Endothelial cell of hepatic sinusoid (primary cell): ENCODE measurements around the gene NUDT19.
"Not testable (repeated sequence)": the region's sequence is repeated elsewhere in the genome, so short reads cannot be mapped to it uniquely, and the experiment has no call there.

Experiments used
- in situ Hi-C: cut with HindIII; loops from 2 replicates; pipeline ENCODE4 v1.10.0; 2017; ENCODE audit warnings: low sequenced_read_pairs

The NUDT19 gene

DNA sequence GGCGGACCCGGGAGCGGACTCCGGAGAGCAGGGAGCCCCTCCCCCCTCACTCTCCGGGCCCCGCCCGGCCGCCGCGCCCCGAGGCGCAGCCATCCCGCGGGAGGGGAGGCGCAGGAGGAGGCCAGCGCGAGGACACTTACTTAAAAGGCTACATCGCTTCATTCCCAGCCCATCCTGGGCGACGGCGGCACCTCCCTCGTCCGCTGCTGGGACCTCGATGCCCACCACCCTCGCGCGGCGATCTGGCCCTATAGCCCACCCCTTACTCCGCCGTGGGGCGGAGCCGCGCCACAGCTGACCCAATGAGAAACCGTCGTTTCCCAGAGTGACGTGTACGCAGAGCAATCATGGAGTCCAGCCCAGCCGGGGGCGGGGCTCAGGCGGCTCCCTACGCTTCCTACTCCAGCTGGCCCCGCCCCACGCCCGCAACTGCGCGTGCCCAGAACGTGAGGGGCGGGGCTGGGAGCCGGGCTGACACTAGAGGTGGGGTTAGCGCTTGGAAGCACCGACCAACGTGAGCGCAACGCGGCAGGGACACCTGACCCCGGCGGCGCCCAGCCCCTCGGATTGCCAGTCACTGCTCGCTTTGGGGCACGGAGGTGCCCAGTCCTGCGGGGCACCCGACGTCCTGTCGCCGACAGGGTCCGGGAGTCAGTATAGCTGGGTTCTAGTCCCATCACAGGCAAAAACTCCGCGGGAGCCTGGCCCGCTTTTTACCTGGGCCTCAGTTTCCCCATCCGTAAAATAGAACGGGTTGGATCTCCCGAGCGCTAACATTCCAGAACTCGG, 16.5 kb upstream of the NUDT19 start, which contains the start of gene ANKRD27:
ANKRD27 (minus strand) TSS at position 250 of the 789 bp plus-strand sequence. CDS start 16,165 bp downstream, outside the sequence.
- in situ Hi-C loops = no loop called here

DNA sequence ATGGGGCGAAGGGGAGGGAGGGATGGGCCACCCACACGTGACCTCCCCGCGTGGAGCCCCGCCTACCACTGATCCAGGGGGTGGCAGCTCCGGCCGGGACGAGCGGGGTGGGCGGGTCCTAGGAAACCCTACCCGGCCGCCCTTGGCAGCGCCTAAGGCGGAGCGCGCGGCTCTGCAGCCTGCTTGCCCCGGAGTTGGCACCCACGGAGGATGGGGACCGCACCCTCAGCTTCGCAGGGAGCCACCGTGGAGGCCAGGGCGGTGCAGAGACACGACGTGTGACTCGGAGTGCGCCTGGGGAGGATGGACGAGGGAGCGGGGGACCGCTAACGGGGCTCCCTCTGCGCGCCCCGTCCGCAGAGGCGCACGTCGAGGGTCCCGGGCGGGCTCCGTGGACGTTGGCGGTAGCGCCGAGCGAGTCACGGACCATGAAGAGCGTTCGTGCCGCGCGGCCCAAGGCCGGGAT, 15.9 kb upstream of the NUDT19 start, which contains the start of gene RGS9BP:
RGS9BP (plus strand) TSS at position 129 of the 466 bp plus-strand sequence. CDS start 416 bp downstream, outside the sequence.
- in situ Hi-C loops = no loop called here

- in situ Hi-C loops = no loop called here
Measured at GRCh38 chr19:32676186-32676894, 15.3 kb upstream of the NUDT19 start.

DNA sequence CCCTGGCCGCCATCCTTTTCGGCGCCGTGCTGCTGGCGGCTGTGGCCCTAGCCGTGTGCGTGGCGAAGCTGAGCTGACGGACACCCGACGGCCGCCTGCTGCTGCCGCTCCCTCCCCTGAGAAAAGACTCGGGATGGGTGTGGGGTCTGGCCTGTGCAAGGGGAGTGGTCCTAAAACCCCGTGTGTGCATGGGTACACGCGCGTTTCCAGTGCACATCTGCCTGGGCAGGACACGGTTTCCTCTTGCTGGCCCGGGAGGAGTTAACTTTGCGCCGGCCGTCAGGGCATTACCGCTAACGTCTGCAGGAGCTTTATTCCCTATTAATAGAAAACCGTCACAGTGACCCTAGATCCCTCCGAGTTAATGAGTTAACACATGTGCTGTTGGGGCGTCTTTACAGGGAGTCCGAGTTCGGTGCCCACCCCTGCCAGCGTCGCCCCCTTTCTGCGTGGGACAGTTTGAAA, 14.7 kb upstream of the NUDT19 start:
- in situ Hi-C loops = no loop called here

DNA sequence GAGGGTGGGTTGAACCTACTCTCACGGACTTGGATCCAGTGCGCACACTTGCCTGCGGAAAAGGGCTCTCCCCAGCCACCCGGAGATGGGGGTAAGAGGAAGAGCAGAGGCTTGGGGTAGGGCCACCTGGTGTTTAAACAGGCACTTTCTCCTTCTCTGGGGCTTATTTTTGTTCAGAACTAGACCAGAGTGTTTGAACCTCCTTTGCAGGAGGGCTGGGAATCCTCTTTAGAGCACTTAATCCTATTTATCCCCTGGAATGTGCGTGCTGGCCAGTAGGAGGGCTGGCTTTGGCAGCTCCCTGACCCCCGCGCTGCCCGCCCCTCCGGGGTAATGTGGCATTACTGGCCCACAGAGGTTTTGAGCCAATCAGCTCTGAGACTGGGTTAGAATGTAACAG, 14.0 kb upstream of the NUDT19 start:
- in situ Hi-C loops = no loop called here

DNA sequence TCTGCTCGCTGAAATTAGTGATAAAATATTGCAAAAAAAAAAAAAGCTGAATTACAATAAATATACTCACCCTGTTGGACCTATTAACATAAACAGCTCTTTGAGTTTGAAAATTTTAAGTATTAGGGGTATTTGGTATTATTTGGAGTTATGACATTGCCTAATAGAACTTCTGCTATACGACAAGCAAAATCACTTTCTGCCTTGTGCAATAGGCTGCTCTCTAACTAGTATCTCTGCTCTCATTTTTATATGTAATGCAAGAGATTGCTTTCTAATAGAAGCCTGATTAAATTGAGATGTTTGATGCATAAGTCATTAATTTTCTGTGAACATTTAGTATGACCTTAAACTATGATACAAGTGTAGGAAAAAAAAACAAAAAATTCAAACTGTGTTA, 10.6 kb upstream of the NUDT19 start:
- in situ Hi-C loops = no loop called here

DNA sequence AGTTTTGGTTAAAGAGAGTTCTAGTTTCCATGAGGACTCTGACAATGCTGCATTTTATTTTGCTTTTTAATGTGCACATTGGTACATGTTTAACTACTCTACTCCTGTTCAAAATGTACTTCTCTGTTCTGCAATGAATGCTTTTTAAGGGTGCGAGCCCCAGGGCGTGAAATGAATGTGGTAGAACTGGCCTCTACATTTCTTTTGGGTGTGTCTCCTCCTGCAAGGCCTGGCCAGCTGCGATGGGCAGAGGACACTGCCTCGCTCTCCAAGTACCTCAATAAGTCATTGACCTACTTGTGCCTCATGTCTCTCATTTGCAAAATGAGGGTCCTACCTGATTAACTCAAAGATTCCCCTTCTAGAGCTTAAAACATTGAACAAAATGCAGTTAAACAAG, 9.3 kb upstream of the NUDT19 start:
- in situ Hi-C loops = no loop called here

DNA sequence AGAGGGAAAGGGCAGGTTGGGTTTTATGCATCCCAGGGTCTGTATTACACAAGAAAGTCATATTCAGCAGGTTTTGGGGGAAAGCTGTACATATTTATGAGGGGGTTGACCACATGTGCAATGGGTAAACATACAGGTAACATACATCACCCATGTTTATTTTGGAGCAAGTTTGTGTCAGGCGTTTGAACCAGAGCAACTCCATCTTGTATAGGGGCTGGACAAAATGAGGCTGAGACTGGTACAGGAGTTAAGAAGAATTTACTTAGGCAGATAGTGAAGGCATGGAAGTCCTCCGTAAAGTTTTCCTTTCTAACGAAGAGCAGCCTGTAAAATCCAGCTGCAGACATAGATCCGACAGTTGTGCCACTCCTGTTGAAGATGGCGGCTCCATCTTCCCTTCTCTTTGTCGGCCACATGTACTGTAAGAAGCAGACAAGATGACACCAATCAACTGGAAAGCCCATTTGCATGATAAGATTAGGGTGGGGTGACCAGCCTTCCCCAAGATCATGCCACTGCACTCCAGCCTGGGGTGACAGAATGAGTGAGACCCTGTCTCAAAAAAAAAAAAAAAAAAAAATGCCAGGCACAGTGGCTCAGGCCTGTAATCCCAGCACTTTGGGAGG, 4.7 kb upstream of the NUDT19 start:
- in situ Hi-C loops = no loop called here

DNA sequence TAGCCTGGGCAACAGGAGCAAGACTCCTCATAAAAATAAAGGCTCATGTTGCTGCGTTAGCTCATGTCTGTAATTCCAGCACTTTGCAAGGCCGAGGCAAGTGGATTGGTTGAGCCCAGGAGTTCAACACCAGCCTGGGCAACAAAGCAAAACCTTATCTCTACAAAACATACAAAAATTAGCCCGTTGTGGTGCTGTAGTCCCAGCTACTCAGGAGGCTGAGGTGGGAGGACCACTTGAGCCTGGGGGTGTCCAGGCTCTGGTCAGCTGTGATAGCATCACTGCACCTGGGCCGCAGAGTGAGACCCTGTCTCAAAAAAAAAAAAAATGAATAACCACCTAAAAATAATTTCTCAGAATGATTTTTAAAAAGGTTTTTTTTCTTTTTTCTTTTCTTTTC, 3.9 kb upstream of the NUDT19 start:
- in situ Hi-C loops = no loop called here

GRCh38 chr19:32688311-32688710, 3.3 kb upstream of the NUDT19 start:
- in situ Hi-C loops = no loop called here

DNA sequence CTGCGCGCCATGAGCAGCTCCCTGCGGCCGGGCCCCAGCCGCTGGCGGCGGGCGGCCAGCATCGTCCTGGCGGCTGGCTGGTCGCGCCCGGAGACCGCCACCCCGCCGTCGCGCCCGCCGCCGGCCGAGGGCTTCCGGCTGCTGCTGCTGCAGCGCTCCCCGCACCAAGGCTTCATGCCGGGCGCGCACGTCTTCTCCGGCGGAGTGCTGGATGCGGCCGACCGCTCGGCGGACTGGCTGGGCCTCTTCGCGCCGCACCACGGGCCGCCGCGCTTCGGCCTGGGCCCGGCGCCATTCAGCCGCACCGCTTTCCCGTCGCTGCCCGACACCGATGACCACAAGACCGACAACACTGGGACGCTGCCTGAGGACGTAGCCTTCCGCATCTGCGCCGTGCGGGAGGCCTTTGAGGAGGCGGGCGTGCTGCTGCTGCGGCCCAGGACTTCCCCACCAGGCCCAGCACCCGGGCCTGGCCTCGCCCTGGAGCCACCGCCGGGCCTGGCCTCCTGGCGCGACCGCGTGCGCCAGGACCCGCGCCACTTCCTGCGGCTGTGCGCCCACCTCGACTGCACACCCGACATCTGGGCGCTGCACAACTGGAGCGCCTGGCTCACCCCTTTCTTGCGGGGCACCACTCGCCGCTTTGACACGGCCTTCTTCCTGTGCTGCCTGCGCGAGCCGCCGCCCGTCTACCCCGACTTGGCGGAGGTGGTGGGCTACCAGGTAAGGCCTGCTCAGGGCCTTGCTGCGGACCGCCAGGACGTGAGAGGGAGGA, 518 bp downstream of the NUDT19 start:
- in situ Hi-C loops = no loop called here

GRCh38 chr19:32692727-32693061, 1.1 kb downstream of the NUDT19 start:
- in situ Hi-C loops = no loop called here

DNA sequence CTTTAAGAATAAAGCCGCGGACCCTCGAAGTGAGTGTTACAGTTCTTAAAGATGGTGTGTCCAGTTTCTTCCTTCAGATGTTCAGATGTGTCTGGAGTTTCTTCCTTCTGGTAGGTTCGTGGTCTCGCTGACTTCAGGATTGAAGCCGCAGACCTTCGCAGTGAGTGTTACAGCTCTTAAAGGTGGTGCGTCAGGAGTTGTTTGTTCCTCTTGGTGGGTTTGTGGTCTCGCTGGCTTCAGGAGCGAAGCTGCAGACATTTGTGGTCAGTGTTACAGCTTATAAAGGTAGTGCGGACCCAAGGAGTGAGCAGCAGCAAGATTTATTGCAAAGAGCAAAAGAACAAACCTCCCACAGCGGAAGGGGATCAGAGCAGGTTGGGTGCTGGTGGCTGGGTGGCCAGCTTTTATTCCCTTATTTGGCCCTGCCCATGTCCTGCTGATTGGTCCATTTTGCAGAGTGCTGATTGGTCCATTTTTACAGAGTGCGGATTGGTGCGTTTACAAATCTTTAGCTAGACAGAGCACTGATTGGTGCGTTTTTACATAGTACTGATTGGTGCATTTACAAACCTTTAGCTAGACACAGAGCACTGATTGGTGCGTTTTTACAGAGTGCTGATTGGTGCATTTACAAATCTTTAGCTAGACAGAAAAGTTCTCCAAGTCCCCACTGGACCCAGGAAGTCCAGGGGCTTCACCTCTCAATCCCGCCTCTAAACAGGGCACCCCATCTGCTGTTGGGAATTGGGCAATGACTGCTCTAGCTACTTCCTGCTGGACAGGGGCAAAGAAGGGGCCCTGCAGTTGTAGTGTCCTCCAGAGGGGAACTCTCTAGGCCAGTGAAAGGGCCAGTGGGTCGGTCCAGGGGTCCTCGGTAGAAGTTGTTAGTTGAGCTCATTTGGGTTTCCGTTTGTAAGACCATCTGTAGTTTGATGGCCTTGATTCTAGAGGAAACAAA, 1.8 kb downstream of the NUDT19 start:
- in situ Hi-C loops = not testable (repeated sequence)

DNA sequence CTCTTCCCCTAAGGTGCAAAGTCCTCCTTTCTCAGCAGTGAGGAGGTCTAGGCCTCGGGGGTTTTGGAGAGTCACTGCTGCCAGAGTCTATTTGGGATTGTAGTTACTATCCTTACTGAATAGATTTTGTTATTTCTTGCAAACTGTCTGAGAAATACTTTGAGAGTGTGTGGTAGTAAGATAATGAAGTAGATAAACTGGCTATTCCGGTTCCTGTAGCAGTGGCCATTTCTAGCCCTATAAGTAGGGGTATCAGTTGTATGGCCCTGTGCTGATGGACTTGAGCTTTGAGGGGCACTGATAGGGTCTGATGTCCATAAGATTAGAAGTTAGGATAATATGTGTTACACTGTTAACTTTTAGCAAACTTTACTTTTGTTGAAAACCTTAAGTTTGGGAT, 2.7 kb downstream of the NUDT19 start:
- in situ Hi-C loops = not testable (repeated sequence)

DNA sequence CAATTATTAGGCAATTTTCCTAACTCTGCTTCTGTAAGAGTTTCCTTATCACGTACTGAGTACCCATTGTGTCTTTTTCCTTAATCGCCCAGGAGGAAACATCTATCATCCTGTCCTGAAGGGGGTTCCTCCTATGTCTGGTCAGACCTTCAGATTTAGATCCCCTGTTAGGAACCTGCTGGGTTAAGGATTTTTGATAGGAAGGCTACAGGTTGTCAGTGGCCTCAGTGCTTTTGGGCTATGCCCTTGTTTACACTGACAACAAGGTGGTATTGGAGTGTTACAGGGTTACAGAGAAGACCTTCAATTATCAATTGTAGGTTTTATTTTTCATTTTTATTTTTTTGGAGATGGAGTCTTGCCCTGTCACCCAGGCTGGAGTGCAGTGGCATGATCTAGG, 3.2 kb downstream of the NUDT19 start:
- in situ Hi-C loops = not testable (repeated sequence)

GRCh38 chr19:32695506-32695905, 3.9 kb downstream of the NUDT19 start:
- in situ Hi-C loops = not testable (repeated sequence)

DNA sequence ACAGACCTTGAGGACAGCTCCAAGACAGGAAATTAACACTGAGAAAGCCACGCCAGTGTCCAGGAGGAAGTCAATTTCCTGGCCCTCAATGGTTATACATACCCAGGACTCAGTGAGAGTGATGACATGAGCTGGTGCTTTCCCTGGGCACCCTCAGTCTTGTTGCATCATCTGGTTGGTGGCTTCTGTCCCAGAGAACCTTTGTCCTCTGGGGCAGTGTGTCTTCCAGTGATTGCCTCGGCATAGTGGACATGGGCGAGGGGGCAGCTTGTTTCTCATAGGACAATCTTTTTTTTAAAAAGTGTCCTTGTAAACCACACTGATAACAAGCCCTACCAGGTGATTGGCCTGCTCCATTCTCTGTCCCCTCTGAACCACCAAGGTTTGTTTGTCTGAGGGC, 5.2 kb downstream of the NUDT19 start:
- in situ Hi-C loops = not testable (repeated sequence)

DNA sequence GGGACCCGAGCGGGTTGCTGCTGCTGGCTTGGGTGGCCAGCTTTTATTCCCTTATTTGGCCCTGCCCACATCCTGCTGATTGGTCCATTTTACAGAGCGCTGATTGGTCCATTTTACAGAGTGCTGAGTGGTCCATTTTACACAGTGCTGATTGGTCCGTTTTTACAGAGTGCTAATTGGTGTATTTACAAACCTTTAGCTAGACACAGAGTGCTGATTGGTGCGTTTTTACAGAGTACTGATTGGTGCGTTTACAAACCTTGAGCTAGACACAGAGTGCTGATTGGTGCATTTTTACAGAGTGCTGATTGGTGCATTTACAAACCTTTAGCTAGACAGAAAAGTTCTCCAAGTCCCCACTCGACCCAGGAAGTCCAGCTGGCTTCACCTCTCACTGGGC, 8.5 kb downstream of the NUDT19 start:
- in situ Hi-C loops = not testable (repeated sequence)

GRCh38 chr19:32702010-32702409, 10.4 kb downstream of the NUDT19 start:
- in situ Hi-C loops = no loop called here

- in situ Hi-C loops = not testable (repeated sequence)
Measured at GRCh38 chr19:32704006-32704405, 12.4 kb downstream of the NUDT19 start.
